NB4 (cell line): ENCODE measurements around the gene TLN1.

Experiments used
- MYC ChIP-seq: IDR thresholded peaks from 2 replicates; pipeline ENCODE4 v1.6.1; 2011; ENCODE audit warnings: low read depth, low read length
- POLR2A ChIP-seq: IDR thresholded peaks from 2 replicates; pipeline ENCODE4 v1.6.1; 2011; ENCODE audit warnings: mild to moderate bottlenecking; ENCODE audit not compliant: insufficient read length; ENCODE audit errors: extremely low read depth
- TF ChIP-seq, protein P1 (sequence below): IDR thresholded peaks from one replicate; pipeline ENCODE4 v1.5.1; 2012; ENCODE audit warnings: low read depth, low read length
- TF ChIP-seq, protein P2 (sequence below): IDR thresholded peaks from 2 replicates; pipeline ENCODE4 v1.6.1; 2011; ENCODE audit warnings: low read depth, low read length

DNA sequence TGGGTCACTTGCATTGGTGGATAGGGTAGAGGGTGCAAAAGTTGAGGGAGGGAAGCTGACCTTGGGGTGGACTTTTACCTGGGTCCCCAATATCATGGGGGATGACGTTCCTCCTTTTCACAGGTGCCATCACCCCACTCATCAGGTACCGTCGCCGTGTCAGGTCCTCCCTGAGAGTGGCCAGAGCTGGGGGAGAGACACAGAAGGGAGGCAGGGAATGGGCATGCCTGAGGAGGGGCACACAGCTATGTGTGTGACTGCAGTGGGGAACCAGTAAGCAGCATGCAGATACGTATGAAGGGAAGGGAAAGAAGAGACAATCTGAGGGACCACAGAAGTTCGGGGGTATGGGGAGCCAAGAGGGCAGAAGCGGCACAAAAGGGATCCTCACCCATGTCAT lies 6.9 kb upstream of the TLN1 start:
- TF ChIP-seq, protein P1, sequence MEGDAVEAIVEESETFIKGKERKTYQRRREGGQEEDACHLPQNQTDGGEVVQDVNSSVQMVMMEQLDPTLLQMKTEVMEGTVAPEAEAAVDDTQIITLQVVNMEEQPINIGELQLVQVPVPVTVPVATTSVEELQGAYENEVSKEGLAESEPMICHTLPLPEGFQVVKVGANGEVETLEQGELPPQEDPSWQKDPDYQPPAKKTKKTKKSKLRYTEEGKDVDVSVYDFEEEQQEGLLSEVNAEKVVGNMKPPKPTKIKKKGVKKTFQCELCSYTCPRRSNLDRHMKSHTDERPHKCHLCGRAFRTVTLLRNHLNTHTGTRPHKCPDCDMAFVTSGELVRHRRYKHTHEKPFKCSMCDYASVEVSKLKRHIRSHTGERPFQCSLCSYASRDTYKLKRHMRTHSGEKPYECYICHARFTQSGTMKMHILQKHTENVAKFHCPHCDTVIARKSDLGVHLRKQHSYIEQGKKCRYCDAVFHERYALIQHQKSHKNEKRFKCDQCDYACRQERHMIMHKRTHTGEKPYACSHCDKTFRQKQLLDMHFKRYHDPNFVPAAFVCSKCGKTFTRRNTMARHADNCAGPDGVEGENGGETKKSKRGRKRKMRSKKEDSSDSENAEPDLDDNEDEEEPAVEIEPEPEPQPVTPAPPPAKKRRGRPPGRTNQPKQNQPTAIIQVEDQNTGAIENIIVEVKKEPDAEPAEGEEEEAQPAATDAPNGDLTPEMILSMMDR = no peak
- no peak for TF ChIP-seq POLR2A
- no peak for TF ChIP-seq MYC
- TF ChIP-seq, protein P2, sequence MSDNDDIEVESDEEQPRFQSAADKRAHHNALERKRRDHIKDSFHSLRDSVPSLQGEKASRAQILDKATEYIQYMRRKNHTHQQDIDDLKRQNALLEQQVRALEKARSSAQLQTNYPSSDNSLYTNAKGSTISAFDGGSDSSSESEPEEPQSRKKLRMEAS = no peak
